GM10248 (cell line): ENCODE data around the gene SUGP1.

Experiments used
- CTCF ChIA-PET: fragments of 300-600 bp; sonication (Branson Sonifier 250); formaldehyde crosslinking; extraction: SDS; loops from one replicate; lab custom pipeline; 2021; ENCODE audit warnings: antibody characterized with exemption; lab: Yijun Ruan, JAX
- POLR2A ChIA-PET: fragments of 350-650 bp; sonication (Branson Sonifier 250); formaldehyde crosslinking; extraction: SDS; loops from one replicate; lab custom pipeline; 2020; ENCODE audit warnings: antibody characterized with exemption; lab: Yijun Ruan, JAX
- DNase-seq: peaks from one replicate; pipeline ENCODE4 v3.0.0; 2012; ENCODE audit errors: extremely low spot score
- CTCF ChIP-seq: IDR thresholded peaks from 2 replicates; pipeline ENCODE4 v1.5.1; 2012; ENCODE audit warnings: mild to moderate bottlenecking, low read depth; ENCODE audit errors: extremely low read depth, missing control alignments, control extremely low read depth

Gene SUGP1

GRCh38 chr19:19321141-19321577 is 850 bp upstream of the SUGP1 start:
- DNase-seq, result no peak
- no peak for TF ChIP-seq CTCF
- CTCF ChIA-PET, result no interaction called here
- POLR2A ChIA-PET, result interaction anchor here (0.6 kb wide), 1 partner anchor 98 kb away, joined by 5 read pairs; no protein-coding TSS in a partner anchor

DNA sequence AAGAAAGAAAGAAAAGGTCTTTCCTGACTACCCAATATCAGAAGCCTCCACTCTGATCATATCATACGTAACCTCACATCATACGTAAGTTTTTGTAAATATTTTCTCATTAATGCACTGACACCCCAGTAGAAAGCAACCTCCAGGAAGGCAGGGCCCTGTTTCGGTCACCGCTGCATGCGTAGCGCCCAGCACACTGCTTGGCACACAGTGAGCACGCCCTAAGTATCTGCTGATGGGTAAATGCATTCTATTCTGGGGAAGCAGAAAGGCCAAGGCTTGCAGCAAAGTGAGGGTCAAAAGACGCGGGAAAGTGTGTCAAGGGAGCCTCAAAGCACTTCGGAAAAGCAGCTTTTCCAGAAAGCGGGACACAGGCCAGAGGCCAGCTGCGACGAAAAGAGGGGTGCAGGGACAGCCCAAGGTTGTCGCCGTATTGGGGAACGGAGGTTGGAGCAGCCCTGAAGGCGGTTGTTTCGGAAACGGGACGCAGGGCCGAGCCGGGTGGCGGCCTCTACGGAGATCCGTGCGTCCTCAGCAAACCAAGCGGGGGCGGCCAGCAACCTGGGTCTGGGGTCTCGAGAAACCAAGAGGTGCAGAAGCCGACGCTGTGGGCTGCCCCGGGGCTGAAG is 463 bp downstream of the SUGP1 start:
- ChIA-PET CTCF (no interaction called here), POLR2A (no interaction called here)
- TF ChIP-seq CTCF, result no peak
- no peak for DNase-seq

GRCh38 chr19:19316082-19316481 is 4.2 kb downstream of the SUGP1 start:
- no peak for TF ChIP-seq CTCF
- POLR2A ChIA-PET, result interaction anchor here (0.6 kb wide), 1 partner anchor 11 kb away, joined by 6 read pairs; no protein-coding TSS in a partner anchor
- DNase-seq, result no peak
- CTCF ChIA-PET, result interaction anchor here (1.3 to 2.2 kb wide), 4 partner anchors 9 to 174 kb away, joined by 4 to 11 read pairs (median 8); no protein-coding TSS in a partner anchor

GRCh38 chr19:19315444-19315843 is 4.9 kb downstream of the SUGP1 start:
- ChIA-PET POLR2A (no interaction called here), CTCF (interaction anchor here (1.3 to 2.2 kb wide), 4 partner anchors 10 to 175 kb away, joined by 4 to 11 read pairs (median 8); no protein-coding TSS in a partner anchor)
- DNase-seq, result no peak
- no peak for TF ChIP-seq CTCF

GRCh38 chr19:19308373-19308772 is 11.9 kb downstream of the SUGP1 start:
- TF ChIP-seq CTCF, result no peak
- ChIA-PET POLR2A (no interaction called here), CTCF (no interaction called here)
- DNase-seq, result no peak

DNA sequence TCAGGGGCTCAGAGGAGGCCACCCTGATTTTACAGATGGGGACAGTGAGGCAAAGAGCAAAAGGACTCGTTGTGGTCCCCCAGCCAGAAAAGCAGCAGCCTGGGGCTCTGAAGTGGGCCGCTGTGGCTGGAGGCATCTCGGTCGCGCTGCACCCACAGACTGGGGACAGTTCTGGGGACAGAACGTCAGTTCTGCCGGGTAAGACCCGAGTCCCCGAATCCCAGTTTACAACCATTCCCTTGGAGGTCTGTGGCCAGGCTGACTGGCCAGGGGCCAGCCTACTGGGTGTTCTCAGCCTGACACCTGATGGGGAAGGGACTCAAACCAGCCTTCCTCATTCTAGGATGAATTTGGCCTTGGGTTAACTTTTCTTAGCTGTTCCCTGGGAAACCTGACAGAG is 14.1 kb downstream of the SUGP1 start:
- no peak for TF ChIP-seq CTCF
- no peak for DNase-seq
- CTCF ChIA-PET, result interaction anchor here (1.3 to 3.6 kb wide), 2 partner anchors 9 to 245 kb away, joined by 3 to 11 read pairs; no protein-coding TSS in a partner anchor
- POLR2A ChIA-PET, result no interaction called here
